Activated CD4-positive, alpha-beta T cell treated with anti-CD3 and anti-CD28 coated beads for 4 hours (primary cell): ENCODE data around the gene PDIA5.

ENCODE experiments used
- DNase-seq, 2 donors: peaks; one replicate each; pipeline ENCODE4 v3.0.0-alpha.2; 2020

PDIA5 gene

DNA sequence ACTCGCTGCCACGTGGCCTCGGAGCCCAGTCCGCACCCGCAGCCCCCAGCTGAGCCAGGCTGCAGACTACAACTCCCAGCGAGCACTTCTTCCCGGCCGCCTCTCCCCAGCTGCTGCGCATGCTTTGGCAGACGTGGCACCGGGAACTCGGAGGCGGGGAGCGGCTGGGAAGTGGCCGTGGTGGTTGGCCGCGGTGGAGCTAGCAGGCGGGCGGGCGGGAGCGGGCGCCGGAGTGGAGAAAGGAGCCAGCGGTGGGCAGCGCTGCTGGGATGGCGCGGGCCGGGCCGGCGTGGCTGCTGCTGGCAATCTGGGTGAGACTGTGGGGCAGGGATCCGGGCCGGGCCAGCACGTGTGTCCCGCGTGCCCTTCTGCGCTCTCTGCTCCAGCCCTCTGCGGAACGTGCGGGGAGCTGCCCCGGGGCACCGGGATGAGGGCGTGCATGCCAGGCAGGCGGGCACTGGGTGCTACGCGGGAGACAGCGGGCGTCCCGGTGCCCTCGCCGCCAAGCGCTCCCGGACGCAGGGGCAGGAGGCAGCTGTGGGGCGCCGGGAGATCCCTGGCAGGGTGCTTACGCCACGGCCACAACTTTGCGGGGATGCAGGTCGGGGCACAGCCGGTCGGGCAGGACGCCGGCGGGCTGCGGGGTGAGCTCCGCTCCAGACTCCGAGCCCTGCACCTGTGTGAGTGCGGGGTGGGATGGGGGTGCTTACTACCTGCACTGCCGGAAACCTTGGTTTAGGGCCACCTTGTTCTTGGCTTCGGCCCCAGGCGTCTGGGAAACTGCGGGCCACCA, at the start of gene PDIA5:
Gene PDIA5 (plus strand): TSS at position 130 of the 793 bp plus-strand sequence. CDS start 140 bp downstream, at position 270.
- DNase-seq: peak; percentile 65 to 75

DNA sequence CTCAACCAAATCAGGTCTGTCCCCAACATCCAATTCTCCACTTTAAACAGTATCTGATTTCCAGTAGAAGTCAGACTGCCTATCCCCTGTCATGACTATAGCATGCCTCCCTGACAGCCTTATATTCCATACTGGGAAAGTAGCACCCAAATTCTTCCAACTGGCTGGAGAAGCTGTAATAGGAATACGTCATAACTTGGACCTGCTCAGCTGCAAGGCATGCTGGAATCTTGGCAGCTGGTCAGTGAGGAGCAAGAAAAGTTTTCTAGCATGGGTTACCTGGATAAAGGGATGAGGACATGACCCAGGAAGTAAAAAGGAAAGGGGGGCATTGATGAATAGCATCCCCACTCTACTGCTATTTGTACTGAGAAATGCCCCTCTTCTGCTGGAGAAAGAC, 48.1 kb upstream of the PDIA5 start:
- no peak for DNase-seq

DNA sequence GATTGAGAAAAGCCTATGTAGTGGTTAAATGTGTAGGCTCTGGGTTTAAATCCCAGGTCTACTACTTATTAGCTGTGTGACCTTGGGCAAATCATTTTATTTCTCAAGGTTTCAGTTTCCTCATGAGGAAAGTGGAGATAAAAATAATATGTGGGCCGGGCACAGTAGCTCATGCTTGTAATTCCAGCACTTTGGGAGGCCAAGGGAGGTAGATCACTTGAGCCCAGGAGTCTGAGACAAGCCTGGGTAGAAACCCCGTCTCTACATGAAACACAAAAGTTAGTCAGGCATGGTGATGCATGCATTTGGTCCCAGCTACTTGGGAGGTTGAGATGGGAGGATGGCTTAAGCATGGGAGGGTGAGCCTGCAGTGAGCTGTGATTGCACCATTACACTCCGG, 47.7 kb upstream of the PDIA5 start:
- no peak for DNase-seq

DNA sequence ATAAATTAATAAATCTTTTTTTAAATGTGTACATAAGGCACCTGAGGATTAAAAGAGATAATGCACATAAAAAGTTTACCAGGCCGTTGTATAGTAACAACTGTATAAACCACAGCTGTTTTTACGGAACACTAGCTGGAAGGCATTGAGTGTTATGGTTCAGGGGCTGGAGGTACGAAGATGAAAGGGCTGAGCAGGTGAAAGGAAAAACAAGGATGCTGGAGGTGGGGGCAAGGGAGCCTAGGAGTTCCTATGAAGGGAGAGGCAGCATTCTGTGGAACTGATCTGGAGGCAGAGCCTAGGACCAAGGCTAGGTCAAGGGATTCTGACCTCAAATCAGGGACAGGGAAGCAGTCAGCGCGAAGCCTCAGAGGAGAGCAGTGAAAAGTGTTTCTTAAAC, 47.2 kb upstream of the PDIA5 start:
- no peak for DNase-seq

DNA sequence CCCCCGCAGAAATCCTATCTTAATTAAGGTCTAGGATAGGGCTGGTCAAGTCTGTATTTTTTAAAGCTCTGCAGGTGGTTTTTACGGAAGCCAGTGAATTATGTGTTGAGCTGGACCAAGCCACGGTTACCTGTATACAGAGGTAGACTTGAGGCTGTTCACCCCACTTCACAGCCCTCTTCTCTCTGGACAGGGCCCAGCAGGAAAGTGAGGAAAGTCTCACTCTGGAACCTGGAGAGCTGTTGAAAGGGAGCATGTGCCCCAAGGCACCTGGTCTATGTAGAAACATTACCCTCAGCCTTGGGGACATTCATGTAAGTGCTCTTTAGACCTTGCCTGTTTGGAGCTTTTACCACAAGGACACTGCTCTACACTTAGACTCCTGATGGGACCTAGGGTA, 46.1 kb upstream of the PDIA5 start:
- no peak for DNase-seq

DNA sequence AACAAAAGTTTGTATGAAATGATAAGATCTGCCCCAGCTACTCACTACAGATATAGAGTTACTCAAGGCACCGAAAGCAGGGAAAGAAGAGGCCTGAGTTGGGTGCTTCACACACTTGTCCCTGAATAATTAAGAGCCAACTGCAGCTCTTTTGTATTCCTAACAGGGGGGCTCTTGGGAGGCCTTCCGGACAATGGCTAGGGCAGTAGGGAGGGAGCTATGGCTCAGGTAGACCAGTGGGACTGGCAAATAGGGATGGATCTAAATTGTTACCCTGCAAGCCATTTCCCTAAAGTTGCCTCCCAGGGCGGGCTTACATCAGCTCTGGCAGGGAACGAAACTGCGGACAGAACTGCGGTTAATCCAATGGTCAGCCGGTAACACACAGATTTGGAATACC, 45.4 kb upstream of the PDIA5 start:
- DNase-seq: no peak

DNA sequence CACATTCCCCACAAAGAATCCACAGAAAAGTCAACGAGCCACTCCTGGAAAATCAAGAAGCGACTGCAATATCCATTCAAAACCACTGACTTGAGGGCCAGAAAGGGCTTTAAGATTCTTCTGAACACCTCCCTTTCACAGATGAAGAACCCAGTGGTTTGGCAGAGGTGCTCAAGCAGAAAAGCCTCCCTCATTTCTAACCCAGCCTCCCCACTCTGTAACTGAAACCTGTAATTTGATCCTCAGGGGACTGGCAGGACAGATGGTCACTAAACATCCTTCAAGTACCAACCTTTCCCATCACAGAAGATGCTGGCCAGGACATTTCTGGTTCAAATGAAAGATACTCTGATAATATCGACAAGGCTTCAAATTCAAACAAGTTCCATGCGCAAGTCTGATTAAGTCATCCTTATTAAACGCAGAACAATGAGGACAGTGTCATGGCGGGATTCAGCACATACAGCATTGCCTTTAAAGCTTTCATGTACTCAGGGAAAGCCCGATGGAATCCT, 44.8 kb upstream of the PDIA5 start:
- DNase-seq: no peak

DNA sequence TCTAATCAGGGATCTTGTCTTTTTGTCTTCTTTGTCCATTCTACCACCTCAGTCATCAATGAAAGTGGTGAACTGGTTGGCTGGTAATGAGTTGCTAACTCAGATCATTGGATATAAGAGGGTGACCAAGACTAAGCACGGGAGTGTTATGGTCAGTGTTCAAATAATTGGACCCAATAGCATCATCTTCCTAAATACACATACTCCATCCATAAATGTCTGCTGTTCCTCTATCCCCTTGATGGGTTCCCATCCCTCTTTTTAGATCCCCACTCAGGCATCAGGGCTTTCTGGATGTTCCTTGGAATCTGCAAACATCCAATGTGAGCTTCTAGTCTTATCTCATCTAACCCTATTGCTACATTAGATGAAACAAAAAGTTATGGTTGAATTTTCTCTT, 42.8 kb upstream of the PDIA5 start:
- DNase-seq: no peak

DNA sequence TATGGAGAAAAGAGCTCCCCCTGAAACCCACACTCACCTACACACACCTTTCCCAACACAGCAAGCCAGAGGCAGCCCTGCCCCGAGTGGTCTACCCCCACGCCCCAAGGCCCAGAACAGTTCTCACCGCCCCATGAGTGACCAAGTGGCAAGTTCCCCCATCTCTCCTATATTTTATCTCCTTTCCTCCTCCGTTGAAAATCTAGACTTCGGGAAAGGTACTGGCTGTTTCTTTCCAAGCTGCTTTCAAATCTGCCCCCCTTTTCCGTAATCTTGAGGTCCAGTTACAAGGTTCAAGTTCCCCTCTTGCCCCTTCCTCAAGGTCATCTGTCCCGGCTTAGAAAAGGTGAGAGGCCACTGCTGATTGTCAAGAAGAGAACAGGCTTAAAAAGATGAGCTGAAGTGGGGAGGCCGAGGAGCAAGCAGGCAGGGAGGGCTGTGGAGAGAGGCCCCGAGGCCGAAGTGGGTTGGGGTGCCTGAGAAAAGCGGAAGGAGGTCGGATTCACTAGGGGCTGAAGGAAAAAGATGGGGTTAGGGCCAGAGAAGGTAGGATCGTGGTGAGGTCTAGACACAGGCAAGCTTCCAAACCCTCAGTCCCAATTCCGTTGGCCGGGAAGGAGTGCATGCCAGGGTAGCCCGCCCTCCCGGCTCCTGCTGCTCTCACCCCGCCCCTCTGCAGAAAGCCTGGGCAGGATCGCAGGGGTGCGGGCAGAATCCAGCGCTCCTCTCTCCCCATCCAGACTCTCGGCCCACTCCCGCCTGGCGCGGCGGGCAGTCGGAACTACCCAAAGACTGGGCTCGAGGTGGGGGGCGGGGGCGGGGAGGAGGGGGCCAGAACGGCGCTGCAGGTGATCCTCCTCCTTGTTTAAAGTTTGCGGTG, 40.9 kb upstream of the PDIA5 start:
- DNase-seq: no peak

DNA sequence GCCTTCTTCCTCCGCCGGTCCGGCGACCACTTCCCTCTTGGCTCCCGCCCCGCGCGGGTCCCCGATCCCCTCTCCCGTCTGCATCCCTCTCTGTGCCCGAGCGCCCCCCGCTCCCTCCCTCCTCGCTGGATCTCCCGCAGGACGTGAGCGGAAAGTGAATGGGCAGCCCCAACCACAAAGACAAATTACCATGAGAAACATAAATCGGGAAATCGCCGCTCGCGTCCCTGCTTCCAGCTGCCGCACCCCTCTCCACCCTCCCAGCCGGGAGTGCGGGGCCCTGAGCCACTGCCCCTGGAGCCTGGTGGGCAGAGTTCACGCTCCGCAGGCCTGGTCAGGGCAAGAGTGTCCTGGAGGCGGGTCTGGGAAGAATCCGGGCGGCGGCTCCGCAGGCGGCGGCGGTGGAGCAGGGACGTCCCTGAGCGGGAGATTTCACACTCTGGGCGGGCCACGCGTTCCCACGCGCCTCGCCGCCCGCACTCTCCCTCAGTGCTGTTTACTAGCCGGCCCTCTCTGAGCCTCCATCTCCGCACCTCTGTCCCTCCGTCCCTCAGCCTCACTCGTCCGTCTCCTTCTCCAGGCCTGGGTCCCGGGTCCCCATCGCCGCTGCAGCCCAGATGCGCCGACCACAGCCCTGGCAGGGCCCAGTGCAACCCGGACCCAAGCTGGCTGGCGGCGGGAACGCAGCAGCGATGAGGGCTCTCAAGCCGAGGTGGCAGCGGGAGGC, 40.1 kb upstream of the PDIA5 start:
- DNase-seq: peak in 1 of 2 donors; percentile 2

DNA sequence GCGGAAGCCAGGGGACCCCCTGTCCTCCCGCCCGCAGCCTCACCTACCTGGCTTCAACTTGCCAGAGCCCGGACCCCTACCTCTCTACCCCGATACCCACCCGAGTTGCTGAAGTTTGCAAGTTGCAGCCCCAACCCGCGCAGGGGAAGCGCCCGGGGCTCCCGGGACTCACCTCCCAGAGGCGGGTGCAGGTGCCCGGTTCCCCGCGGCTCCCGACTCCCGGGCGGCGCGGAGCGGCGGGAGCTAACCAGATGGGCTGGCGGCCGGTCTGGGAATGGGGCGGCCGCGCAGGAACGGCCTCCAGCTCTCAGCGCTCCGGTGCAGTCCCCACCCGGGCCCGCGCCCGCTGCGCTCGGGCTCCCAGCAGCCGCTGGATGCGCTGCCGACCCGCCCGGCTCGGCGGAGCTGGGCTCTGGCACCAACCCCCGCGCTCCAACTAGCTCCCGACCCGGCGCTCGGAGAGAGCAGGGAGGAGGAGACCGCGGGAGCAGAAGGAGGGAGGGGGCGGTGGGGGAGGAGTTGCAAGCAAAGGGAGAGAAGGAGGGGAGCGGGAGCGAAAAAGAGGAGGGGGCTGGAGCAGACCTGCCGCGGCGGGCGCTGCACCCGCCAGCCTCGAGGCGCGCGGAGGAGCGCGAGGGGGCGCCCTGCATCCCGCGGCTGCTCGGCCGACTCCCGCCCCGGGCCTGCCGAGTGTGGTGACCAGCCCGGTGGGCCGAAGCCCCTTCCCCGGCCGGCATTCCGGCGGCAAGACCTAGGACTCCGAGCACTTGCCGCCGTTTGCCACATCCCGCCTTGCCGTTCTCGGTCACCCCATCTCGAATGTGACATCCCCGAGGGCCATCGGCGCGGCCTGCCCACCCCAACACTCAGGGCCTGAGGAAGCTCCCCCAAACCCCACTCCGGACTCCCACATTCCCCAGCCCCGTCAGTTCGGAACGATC, 39.3 kb upstream of the PDIA5 start, which contains the start of gene SEMA5B:
Gene SEMA5B (minus strand): TSS at position 472 of the 941 bp plus-strand sequence. CDS start 66,500 bp downstream, outside the sequence.
- no peak for DNase-seq

DNA sequence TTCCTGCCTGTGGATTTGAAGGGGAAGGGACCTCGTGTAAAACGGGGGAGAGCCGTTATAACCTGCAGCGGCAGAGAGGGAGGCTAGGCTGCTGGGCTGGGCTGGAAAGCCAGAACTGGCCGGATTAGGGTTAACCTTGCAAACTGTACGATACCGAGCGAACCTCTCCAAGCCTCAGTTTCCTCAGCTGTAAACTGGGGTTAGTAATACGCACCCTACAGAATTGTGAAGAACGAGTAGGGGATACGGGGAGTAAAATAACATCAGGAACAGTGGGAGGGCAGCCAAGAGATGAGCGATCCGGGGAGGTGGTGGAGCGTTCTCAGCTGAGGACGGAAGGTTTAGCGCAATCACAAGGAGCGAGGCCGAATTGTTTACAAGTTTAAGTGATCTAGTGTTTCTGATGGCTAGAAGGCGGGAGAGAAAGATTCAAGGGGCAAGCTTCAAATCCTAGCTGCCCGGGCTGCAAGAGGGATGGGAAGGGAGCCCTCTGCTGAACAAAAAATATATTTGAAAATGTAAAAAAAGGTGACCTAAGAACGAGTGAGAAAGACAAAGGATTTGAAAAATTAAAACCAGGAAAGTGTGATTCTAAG, 38.5 kb upstream of the PDIA5 start:
- peak in 1 of 2 donors; percentile 15 for DNase-seq

DNA sequence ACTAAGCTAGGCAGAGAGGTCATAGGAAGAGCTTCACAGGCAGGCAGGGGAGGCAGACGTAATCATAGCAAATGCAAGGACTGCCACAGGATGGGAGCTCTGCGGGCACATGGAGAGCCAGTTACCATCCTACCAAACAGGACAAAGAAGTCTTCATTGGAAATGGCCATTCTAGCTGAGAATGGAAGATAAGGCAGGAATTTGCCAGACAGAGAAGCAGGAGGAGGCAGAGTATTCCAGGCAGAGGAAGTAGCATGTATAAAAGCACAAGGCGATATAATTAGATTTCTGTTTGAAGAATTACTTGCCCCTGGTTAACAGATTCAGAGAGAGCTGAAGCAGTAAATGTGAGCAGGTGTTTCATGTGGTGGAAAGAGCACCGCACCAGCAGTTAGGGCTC, 35.8 kb upstream of the PDIA5 start:
- no peak for DNase-seq

DNA sequence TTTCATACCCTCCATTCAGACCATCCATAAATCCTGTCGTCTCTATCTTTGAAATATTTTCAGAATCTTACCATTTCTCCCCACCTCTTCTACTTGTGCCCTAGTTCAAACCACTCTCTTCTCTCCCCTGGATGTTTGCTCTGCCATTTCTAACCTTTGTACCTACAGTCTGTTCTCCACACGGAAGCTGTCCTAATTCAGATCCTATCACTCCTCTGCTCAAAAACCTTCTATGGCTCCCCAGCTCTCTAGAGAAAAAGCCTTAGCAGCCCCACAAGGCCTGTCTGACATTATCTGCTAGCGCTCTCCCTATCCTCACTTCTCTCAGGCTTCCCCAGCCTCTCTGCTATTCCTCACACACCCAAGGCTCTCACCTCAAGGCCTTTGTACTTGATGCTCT, 34.8 kb upstream of the PDIA5 start:
- DNase-seq: no peak

DNA sequence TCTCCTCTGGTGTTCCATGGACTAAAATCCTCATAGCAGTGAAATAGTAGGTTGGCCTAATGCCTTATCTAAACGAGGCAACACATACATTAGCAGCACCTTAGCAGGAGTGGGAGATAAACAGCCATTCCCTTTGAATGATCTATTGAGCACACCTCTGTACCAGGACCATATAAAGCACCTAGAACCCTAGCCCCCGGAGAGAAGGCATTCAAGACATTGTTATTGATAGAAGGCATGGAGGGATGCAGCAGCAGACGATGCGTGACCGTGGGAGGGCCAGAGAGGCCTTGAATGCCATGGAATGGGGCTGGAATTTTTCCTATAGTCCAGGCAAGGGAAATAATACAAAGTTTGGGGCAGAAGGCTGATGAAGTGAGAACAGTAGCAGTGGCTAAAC, 32.7 kb upstream of the PDIA5 start:
- DNase-seq: no peak

DNA sequence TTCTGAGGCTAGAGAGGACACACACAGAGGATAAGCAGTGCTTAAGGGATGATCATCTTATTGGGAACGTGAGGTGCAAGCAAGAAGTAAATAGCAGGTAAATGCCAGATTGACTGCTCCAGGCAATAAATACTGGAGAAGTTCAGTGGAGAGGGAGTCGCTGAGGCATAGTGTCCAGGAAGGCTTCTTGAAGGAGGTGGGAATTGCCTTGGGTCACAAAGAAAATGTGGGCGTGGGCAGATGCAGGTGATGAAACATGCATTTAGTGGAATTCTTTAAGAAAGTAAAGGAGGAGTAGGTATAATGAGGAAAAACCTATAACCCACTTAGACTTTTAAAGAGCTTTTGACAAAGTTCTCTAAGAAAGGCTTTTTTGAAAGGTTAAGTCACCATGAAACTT, 31.8 kb upstream of the PDIA5 start:
- no peak for DNase-seq

DNA sequence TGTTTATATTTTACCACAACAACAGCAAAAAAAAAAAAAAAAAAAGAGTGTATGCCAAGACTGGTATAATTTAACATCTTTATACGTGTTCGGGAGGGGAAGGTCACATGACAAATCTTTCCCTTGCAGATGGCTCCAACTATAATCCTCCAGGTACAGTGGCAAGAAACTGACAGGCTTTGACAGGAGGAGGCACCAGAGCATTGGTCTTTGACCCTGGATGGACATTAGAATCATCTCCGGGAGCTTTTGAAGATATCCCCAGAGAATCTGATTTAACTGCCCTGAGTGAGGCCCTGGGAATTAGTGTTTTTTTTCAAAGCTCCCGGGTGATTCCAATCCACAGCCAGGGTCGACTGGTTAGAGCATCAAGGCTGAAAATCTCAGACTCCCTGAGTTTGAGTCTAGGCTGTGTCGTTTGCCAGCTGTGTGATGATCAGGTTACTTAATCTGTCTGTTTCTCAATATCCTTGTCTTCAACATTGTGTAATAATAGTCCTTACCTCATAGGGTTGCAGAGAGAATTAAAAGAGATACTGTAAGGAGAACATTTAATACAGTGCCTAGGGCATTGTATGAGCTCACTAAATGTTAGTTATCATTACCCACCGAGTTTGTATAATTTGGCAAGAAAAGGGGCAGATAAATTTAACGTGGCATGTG, 30.3 kb upstream of the PDIA5 start:
- no peak for DNase-seq

DNA sequence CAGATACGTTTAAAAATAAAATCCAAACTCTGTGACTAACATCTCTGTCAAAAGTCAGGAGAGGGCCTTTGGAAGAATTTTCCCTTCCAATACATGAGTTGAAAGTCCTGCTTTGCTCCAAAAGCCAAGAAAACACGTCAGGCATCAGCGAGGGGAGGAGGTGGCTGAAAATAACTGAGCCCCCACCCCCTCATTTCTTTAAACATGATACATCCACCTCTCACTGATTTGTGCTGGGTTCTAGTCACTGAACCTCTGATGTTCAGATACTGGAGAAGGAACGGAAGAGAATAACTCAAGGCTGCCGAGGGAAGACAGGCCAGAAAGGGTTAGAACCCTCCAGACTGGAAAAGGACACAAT, 29.8 kb upstream of the PDIA5 start:
- no peak for DNase-seq

DNA sequence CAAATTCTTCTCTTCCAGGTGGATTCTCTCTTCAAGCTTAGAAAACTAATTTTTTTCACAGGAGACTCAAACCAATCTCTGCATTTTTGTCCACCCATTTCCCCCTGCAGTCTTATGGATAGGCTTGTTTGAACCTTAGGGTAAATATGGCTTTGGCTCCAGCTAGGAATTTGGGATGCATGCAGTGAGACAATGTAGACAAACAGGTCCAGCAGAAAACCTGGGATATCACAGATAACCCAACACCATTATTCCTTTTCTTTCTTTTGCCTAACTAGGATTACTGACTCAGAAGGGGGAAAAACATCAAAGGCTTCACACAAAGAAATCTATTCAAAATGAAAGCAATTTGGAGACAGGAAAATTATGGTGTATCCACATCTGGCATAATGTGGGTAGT, 28.1 kb upstream of the PDIA5 start:
- DNase-seq: no peak

DNA sequence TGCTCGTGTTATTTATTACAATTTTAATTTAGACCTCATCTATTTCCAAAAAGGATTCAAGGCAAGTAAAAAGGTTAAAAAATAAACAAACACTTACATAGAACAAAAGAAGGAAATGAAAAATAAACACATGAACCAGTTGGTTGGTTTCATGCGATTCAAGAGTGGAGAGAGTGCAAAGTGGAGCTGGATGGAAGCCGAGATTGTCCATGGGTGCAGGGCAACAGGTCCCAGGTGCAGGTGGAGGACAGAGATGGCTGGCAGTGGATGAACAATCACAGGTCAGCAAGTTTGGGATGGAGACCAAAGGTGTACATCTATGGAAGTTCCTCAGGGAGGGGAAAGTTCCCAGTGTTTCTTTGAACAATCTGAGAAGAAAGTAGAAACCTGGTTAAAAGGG, 27.6 kb upstream of the PDIA5 start:
- DNase-seq: no peak

DNA sequence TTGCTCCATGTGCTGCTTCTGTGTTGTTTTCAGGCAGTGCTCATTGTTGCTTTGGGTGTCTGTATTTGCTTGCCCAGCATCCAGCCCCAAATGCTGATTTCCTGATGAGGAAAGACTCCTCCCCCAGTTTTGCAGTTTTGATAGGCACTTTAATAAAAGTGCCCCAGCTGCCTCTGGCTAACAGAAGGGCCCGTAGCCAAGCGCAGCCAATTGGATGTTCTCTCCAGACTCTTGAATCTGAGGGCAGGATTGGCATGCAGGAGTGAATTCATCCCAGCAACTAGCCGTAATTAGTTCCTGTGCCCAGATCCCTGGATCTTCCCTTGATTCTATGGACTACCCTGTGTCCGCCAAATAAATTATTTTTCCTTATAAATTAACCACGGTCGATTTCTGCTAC, 24.4 kb upstream of the PDIA5 start:
- no peak for DNase-seq
